ENCODE data around the gene KRT6A. TPM values are rescaled to one million over a fixed set of nuclear protein-coding genes. Genes with fewer than 3 reads are reported as not detected.
A peak's percentile ranks its signal among the peaks of the same experiment; 100 is the strongest.

KRT6A gene
- total RNA-seq, 2 donors from 2014 or later, result 5.9 to 13.6 TPM

- 71% methylated on average over 13 of the region's 13 CpGs for WGBS
- peak overlapping the region; percentile 46 to 63 for H3K27ac ChIP-seq
These were observed 32.8 kb upstream of the KRT6A start for GRCh38 chr12:52525661-52526499.

DNA sequence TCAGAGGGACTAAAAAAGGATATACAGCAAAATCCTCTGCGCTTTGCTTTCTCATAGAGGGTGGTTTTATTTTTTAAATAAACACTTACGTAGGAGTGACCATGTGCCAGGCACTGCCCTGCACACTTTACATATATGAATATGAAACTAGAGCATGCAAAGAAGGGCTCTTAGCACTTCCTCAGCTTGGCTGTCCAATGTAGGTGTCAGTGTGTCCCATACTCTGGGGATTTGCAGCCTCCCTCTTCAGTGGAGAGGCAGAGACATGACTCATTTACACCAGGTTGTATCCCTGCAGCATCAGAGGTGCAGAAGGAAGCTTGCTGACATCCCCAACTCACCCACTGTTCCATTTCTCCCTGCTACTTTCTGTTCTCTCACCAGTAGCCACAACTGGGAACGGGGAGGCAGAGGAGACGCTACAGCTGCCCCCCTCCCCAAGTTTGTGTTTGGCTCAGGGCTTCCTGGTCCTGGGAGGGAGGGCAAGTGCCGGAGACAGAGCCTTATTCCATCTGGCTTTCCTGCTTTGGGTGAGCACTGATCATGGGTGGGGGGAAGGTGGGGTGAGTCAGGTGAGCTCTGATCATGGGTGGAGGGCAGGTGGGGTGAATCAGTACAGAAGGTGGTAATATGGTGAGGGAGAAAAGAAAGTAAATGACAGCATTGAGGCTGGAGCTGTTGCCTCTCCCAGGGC is 32.0 kb upstream of the KRT6A start:
- Histone ChIP-seq H3K4me1 (replicated peaks) (no peaks in the 10 kb centered on the region), H3K27me3 (replicated peaks; ENCODE audit: insufficient read depth) (no peaks in the 10 kb centered on the region), H3K27ac (peak overlapping the region; percentile 46 to 63), H3K9me3 (no peaks in the 10 kb centered on the region), H3K4me3 (no peak overlapping the region), H3K36me3 (no peaks in the 10 kb centered on the region)
- WGBS, result 48% methylated on average over 5 of the region's 5 CpGs
- intact Hi-C loops (cut with DNase I), result no loop called here
- TF ChIP-seq, protein P1, sequence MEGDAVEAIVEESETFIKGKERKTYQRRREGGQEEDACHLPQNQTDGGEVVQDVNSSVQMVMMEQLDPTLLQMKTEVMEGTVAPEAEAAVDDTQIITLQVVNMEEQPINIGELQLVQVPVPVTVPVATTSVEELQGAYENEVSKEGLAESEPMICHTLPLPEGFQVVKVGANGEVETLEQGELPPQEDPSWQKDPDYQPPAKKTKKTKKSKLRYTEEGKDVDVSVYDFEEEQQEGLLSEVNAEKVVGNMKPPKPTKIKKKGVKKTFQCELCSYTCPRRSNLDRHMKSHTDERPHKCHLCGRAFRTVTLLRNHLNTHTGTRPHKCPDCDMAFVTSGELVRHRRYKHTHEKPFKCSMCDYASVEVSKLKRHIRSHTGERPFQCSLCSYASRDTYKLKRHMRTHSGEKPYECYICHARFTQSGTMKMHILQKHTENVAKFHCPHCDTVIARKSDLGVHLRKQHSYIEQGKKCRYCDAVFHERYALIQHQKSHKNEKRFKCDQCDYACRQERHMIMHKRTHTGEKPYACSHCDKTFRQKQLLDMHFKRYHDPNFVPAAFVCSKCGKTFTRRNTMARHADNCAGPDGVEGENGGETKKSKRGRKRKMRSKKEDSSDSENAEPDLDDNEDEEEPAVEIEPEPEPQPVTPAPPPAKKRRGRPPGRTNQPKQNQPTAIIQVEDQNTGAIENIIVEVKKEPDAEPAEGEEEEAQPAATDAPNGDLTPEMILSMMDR (IDR thresholded peaks at IDR 0.05), result no peak
- TF ChIP-seq POLR2AphosphoS5 (IDR thresholded peaks at IDR 0.05), result peak; percentile 2
- no peak for DNase-seq (ENCODE audit: low spot score)

More at GRCh38 chr12:52525661-52526499, 32.8 kb upstream of the KRT6A start:
- DNase-seq (ENCODE audit: low spot score), result no peak
- TF ChIP-seq, protein P1 (IDR thresholded peaks at IDR 0.05), result no peak
- TF ChIP-seq POLR2AphosphoS5 (IDR thresholded peaks at IDR 0.05), result no peak
- TF ChIP-seq POLR2A (IDR thresholded peaks at IDR 0.05), result no peak
- Histone ChIP-seq H3K9me3 (no peaks in the 10 kb centered on the region), H3K4me1 (replicated peaks) (no peaks in the 10 kb centered on the region), H3K27me3 (replicated peaks; ENCODE audit: insufficient read depth) (no peaks in the 10 kb centered on the region), H3K4me3 (no peak overlapping the region), H3K36me3 (no peaks in the 10 kb centered on the region)
- intact Hi-C loops (cut with DNase I), result no loop called here

DNA sequence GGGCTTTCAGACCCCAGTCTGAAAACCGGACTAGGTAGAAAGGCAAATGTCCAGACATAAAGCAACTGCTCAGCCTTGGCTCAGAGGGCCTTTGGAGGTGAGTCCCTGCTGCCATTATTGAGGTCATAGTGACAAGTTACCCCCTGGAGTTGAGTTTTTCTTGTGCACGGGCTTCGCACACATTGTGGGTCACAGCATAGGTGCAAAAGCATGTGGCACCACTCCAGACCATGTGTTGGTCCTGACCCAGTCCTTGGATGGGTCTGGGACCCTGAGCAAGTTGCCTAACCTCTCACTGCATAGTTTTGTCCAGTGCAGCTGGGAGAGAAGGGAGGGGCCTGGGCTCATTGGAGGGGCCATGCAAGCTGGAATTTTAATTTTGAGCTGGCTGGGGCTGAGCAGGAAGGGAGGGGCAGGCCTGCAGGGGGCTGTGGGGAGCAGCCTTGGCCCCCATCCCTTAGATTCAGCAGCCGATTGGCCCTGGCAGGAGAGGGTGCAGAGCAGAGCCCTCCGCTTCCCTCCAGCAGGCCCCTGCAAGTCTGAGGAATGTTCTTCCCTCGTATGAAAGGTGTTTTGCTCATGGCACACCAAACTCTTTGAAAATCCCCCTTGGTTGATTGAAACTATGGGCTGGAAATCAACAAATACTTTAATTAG is 31.3 kb upstream of the KRT6A start:
- Histone ChIP-seq H3K9me3 (no peaks in the 10 kb centered on the region), H3K4me3 (no peak overlapping the region), H3K27me3 (replicated peaks; ENCODE audit: insufficient read depth) (no peaks in the 10 kb centered on the region), H3K36me3 (no peaks in the 10 kb centered on the region), H3K4me1 (replicated peaks) (no peaks in the 10 kb centered on the region), H3K27ac (peak overlapping the region in 1 of 2 donors; percentile 46)
- DNase-seq (ENCODE audit: low spot score), result peak; percentile 70
- intact Hi-C loops (cut with DNase I), result no loop called here
- WGBS, result 45% methylated on average over 5 of the region's 6 CpGs
- TF ChIP-seq, protein P1 (IDR thresholded peaks at IDR 0.05), result no peak
- TF ChIP-seq POLR2A (IDR thresholded peaks at IDR 0.05) (no peak), POLR2AphosphoS5 (IDR thresholded peaks at IDR 0.05) (peak; percentile 58)

- Histone ChIP-seq H3K9me3 (no peaks in the 10 kb centered on the region), H3K4me3 (no peak overlapping the region), H3K27me3 (replicated peaks; ENCODE audit: insufficient read depth) (no peaks in the 10 kb centered on the region), H3K27ac (no peak overlapping the region), H3K36me3 (no peaks in the 10 kb centered on the region), H3K4me1 (replicated peaks) (no peaks in the 10 kb centered on the region)
- DNase-seq (ENCODE audit: low spot score), result no peak
- no peak for TF ChIP-seq POLR2AphosphoS5 (IDR thresholded peaks at IDR 0.05)
- TF ChIP-seq, protein P1 (IDR thresholded peaks at IDR 0.05), result no peak
- TF ChIP-seq POLR2A (IDR thresholded peaks at IDR 0.05), result no peak
- intact Hi-C loops (cut with DNase I), result no loop called here
- 60% methylated on average over 4 of the region's 4 CpGs for WGBS
These were observed 30.8 kb upstream of the KRT6A start for GRCh38 chr12:52523824-52524223.

All from prostate gland (tissue), 2 donors.